ENCODE results near the gene ATP10A.

GRCh38 chr15:25890529-25890928, 27.4 kb upstream of the ATP10A start:
- TF ChIP-seq CTCF (conservative IDR thresholded peaks at IDR 0.05; ENCODE audit: low read length) (no peak), EZH2phosphoT487 (IDR thresholded peaks at IDR 0.05; ENCODE audit: borderline replicate concordance, low read depth, low read length) (no peak)
